Stimulated activated naive B cell treated with anti-CD40 and anti-IgM and Interleukin-4, amounts not matched to agents 10 μg/mL and 1 μg/mL and 100 μg/mL, for 72 hours (primary cell): ENCODE data around the gene CRTC3.
A peak's percentile ranks its signal among the peaks of the same experiment; 100 is the strongest.

Source experiments
- ATAC-seq, 2 donors: fragments of 150-1000 bp; cut with Tn5 transposase; replicated peaks; 2 replicates each; pipeline ENCODE4 v1.10.0; 2021; ENCODE audit warnings: moderate library complexity in 1 of 2
- DNase-seq: peaks from one replicate; pipeline ENCODE4 v3.0.0; 2021
- H3K27ac Mint-ChIP-seq: one replicate; pipeline ENCODE4 v1.8.0; 2022; ENCODE audit warnings: mild to moderate bottlenecking, mixed read lengths
- H3K27me3 Mint-ChIP-seq, 2 donors: one replicate each; pipeline ENCODE4 v1.8.0; 2022; ENCODE audit warnings: mixed read lengths in 2 of 2
- H3K36me3 Mint-ChIP-seq, 2 donors: one replicate each; pipeline ENCODE4 v1.8.0; 2022; ENCODE audit warnings: mixed read lengths in 2 of 2, mild to moderate bottlenecking in 1 of 2
- H3K4me1 Mint-ChIP-seq, 2 donors: one replicate each; pipeline ENCODE4 v1.8.0; 2022; ENCODE audit warnings: mixed read lengths in 2 of 2, mild to moderate bottlenecking in 1 of 2
- H3K4me3 Mint-ChIP-seq, 2 donors: one replicate each; pipeline ENCODE4 v1.8.0; 2022; ENCODE audit warnings: mild to moderate bottlenecking in 2 of 2, mixed read lengths in 2 of 2, moderate library complexity in 1 of 2
- H3K9me3 Mint-ChIP-seq, 2 donors: one replicate each; pipeline ENCODE4 v1.8.0; 2022; ENCODE audit warnings: mixed read lengths in 2 of 2, mild to moderate bottlenecking in 1 of 2

Gene CRTC3

GRCh38 chr15:90599116-90599515, 69.4 kb downstream of the CRTC3 start:
- H3K27me3 Mint-ChIP-seq, result no peaks in the 10 kb centered on the region
- DNase-seq, result no peak
- H3K4me3 Mint-ChIP-seq, result peak overlapping the region in 1 of 2 donors; percentile 53
- no peak for ATAC-seq
- no peak overlapping the region for H3K27ac Mint-ChIP-seq
- peaks cover 50 to 58% of the 10 kb centered on the region in 2 donors for H3K4me1 Mint-ChIP-seq
- H3K9me3 Mint-ChIP-seq, result no peaks in the 10 kb centered on the region
- H3K36me3 Mint-ChIP-seq, result peaks cover 9 to 30% of the 10 kb centered on the region in 2 donors

- Mint-ChIP-seq H3K4me1 (peaks cover 49 to 58% of the 10 kb centered on the region in 2 donors), H3K27me3 (no peaks in the 10 kb centered on the region), H3K9me3 (no peaks in the 10 kb centered on the region), H3K36me3 (peaks cover 9 to 32% of the 10 kb centered on the region in 2 donors), H3K4me3 (no peak overlapping the region), H3K27ac (no peak overlapping the region)
- DNase-seq, result no peak
- ATAC-seq, result no peak
Measured at GRCh38 chr15:90599644-90600043, 69.9 kb downstream of the CRTC3 start.

GRCh38 chr15:90600954-90601353, 71.2 kb downstream of the CRTC3 start:
- ATAC-seq, result no peak
- H3K27ac Mint-ChIP-seq, result no peak overlapping the region
- H3K9me3 Mint-ChIP-seq, result no peaks in the 10 kb centered on the region
- no peaks in the 10 kb centered on the region for H3K27me3 Mint-ChIP-seq
- no peak overlapping the region for H3K4me3 Mint-ChIP-seq
- H3K36me3 Mint-ChIP-seq, result peaks cover 9 to 28% of the 10 kb centered on the region in 2 donors
- DNase-seq, result no peak
- H3K4me1 Mint-ChIP-seq, result peaks cover 41 to 45% of the 10 kb centered on the region in 2 donors

GRCh38 chr15:90603893-90604292, 74.2 kb downstream of the CRTC3 start:
- DNase-seq, result no peak
- H3K27ac Mint-ChIP-seq, result no peak overlapping the region
- no peaks in the 10 kb centered on the region for H3K27me3 Mint-ChIP-seq
- H3K4me3 Mint-ChIP-seq, result no peak overlapping the region
- no peaks in the 10 kb centered on the region for H3K9me3 Mint-ChIP-seq
- H3K4me1 Mint-ChIP-seq, result peaks cover 16 to 18% of the 10 kb centered on the region in 2 donors
- H3K36me3 Mint-ChIP-seq, result peaks cover 16 to 30% of the 10 kb centered on the region in 2 donors
- no peak for ATAC-seq

- H3K27ac Mint-ChIP-seq, result no peak overlapping the region
- peaks cover 18 to 42% of the 10 kb centered on the region in 2 donors for H3K36me3 Mint-ChIP-seq
- DNase-seq, result no peak
- peaks cover 13 to 16% of the 10 kb centered on the region in 2 donors for H3K4me1 Mint-ChIP-seq
- no peak for ATAC-seq
- H3K9me3 Mint-ChIP-seq, result no peaks in the 10 kb centered on the region
- H3K27me3 Mint-ChIP-seq, result no peaks in the 10 kb centered on the region
- H3K4me3 Mint-ChIP-seq, result no peak overlapping the region
Measured at GRCh38 chr15:90606641-90607040, 76.9 kb downstream of the CRTC3 start.

- Mint-ChIP-seq H3K4me3 (no peak overlapping the region), H3K27ac (peak overlapping the region; percentile 38), H3K36me3 (peaks cover 20 to 41% of the 10 kb centered on the region in 2 donors), H3K9me3 (no peaks in the 10 kb centered on the region), H3K27me3 (no peaks in the 10 kb centered on the region), H3K4me1 (peaks cover 13 to 19% of the 10 kb centered on the region in 2 donors)
- DNase-seq (no peak), ATAC-seq (no peak)
Measured at GRCh38 chr15:90607361-90607760, 77.6 kb downstream of the CRTC3 start.

- H3K36me3 Mint-ChIP-seq, result peaks cover 21 to 41% of the 10 kb centered on the region in 2 donors
- no peaks in the 10 kb centered on the region for H3K27me3 Mint-ChIP-seq
- H3K27ac Mint-ChIP-seq, result peak overlapping the region; percentile 32
- DNase-seq (no peak), ATAC-seq (no peak)
- H3K4me1 Mint-ChIP-seq, result peaks cover 7 to 12% of the 10 kb centered on the region in 2 donors
- no peaks in the 10 kb centered on the region for H3K9me3 Mint-ChIP-seq
- no peak overlapping the region for H3K4me3 Mint-ChIP-seq
Measured at GRCh38 chr15:90609242-90610180, 79.8 kb downstream of the CRTC3 start.

- DNase-seq, result no peak
Measured at GRCh38 chr15:90610190-90610589, 80.5 kb downstream of the CRTC3 start.

GRCh38 chr15:90611157-90611556, 81.4 kb downstream of the CRTC3 start:
- peaks cover 5 to 12% of the 10 kb centered on the region in 2 donors for H3K4me1 Mint-ChIP-seq

More at GRCh38 chr15:90610190-90610589, 80.5 kb downstream of the CRTC3 start:
- ATAC-seq, result no peak
- Mint-ChIP-seq H3K27me3 (no peaks in the 10 kb centered on the region), H3K4me3 (no peak overlapping the region), H3K9me3 (no peaks in the 10 kb centered on the region), H3K27ac (no peak overlapping the region), H3K4me1 (peaks cover 5 to 12% of the 10 kb centered on the region in 2 donors), H3K36me3 (peaks cover 21 to 41% of the 10 kb centered on the region in 2 donors)

GRCh38 chr15:90617171-90617570, 87.4 kb downstream of the CRTC3 start:
- DNase-seq, result no peak
- Mint-ChIP-seq H3K27me3 (no peaks in the 10 kb centered on the region), H3K27ac (peak overlapping the region; percentile 25), H3K4me3 (no peak overlapping the region), H3K36me3 (peaks cover 20 to 32% of the 10 kb centered on the region in 2 donors), H3K4me1 (peaks cover 22 to 25% of the 10 kb centered on the region in 2 donors), H3K9me3 (no peaks in the 10 kb centered on the region)
- ATAC-seq, result no peak

More at GRCh38 chr15:90611157-90611556, 81.4 kb downstream of the CRTC3 start:
- no peaks in the 10 kb centered on the region for H3K27me3 Mint-ChIP-seq
- no peak overlapping the region for H3K27ac Mint-ChIP-seq
- ATAC-seq (no peak), DNase-seq (no peak)
- H3K9me3 Mint-ChIP-seq, result no peaks in the 10 kb centered on the region
- no peak overlapping the region for H3K4me3 Mint-ChIP-seq
- H3K36me3 Mint-ChIP-seq, result peaks cover 21 to 41% of the 10 kb centered on the region in 2 donors

GRCh38 chr15:90617668-90618097, 88.0 kb downstream of the CRTC3 start:
- ATAC-seq, result no peak

GRCh38 chr15:90618330-90619125, 88.8 kb downstream of the CRTC3 start:
- Mint-ChIP-seq H3K27me3 (no peaks in the 10 kb centered on the region), H3K9me3 (no peaks in the 10 kb centered on the region), H3K4me1 (peaks cover 20% of the 10 kb centered on the region in 2 donors), H3K4me3 (no peak overlapping the region), H3K27ac (no peak overlapping the region), H3K36me3 (peaks cover 18 to 27% of the 10 kb centered on the region in 2 donors)
- ATAC-seq (no peak), DNase-seq (no peak)

More at GRCh38 chr15:90617668-90618097, 88.0 kb downstream of the CRTC3 start:
- no peak overlapping the region for H3K4me3 Mint-ChIP-seq
- no peaks in the 10 kb centered on the region for H3K27me3 Mint-ChIP-seq
- DNase-seq, result no peak
- peaks cover 20 to 32% of the 10 kb centered on the region in 2 donors for H3K36me3 Mint-ChIP-seq
- H3K9me3 Mint-ChIP-seq, result no peaks in the 10 kb centered on the region
- no peak overlapping the region for H3K27ac Mint-ChIP-seq
- peaks cover 20 to 25% of the 10 kb centered on the region in 2 donors for H3K4me1 Mint-ChIP-seq

- Mint-ChIP-seq H3K36me3 (peaks cover 18 to 24% of the 10 kb centered on the region in 2 donors), H3K27me3 (no peaks in the 10 kb centered on the region), H3K4me3 (no peak overlapping the region), H3K27ac (peak overlapping the region; percentile 86), H3K4me1 (peaks cover 19 to 20% of the 10 kb centered on the region in 2 donors), H3K9me3 (no peaks in the 10 kb centered on the region)
- no peak for DNase-seq
- no peak for ATAC-seq
Measured at GRCh38 chr15:90619468-90619867, 89.7 kb downstream of the CRTC3 start.

GRCh38 chr15:90619939-90620338, 90.2 kb downstream of the CRTC3 start:
- Mint-ChIP-seq H3K27ac (peak overlapping the region; percentile 86), H3K4me1 (peaks cover 19 to 20% of the 10 kb centered on the region in 2 donors), H3K36me3 (peaks cover 18 to 24% of the 10 kb centered on the region in 2 donors), H3K27me3 (no peaks in the 10 kb centered on the region), H3K4me3 (peak overlapping the region in 1 of 2 donors; percentile 52), H3K9me3 (no peaks in the 10 kb centered on the region)
- DNase-seq, result no peak
- peak; percentile 56 to 63 for ATAC-seq
